Heart right ventricle (tissue), 16 donors: Measurements from ENCODE around the gene GALC. TPM values are rescaled to one million over a fixed set of nuclear protein-coding genes. Genes with fewer than 3 reads are reported as not detected.

Experiments
- ATAC-seq, 8 donors: fragments of 200-7000 bp; cut with Tn5 transposase; one replicate each; pipeline ENCODE4 v1.9.1; 2020; ENCODE audit warnings: mild to moderate bottlenecking in 8 of 8, moderate library complexity in 8 of 8, moderate number of reproducible peaks in 1 of 8
- DNase-seq, 2 donors: peaks; one replicate each; pipeline ENCODE4 v3.0.0-alpha.2; 2020
- H3K27ac ChIP-seq, 10 donors: fragments of 200-600 bp; sonication (generic) in 2 of 10; one replicate each; pipeline versions ENCODE4 v1.5.0 to v1.8.0; 2020 to 2022; ENCODE audit warnings: mild to moderate bottlenecking in 3 of 10
- H3K27me3 ChIP-seq, 7 donors: fragments of 200-600 bp; one replicate each; pipeline ENCODE4 v1.8.0; 2021 to 2022; ENCODE audit warnings: mild to moderate bottlenecking in 2 of 7
- H3K36me3 ChIP-seq, 9 donors: fragments of 200-600 bp; sonication (generic) in 1 of 9; one replicate each; pipeline versions ENCODE4 v1.5.0 to v1.8.0; 2020 to 2022; ENCODE audit warnings: mild to moderate bottlenecking in 2 of 9
- H3K4me1 ChIP-seq, 9 donors: fragments of 200-600 bp; sonication (generic) in 1 of 9; one replicate each; pipeline versions ENCODE4 v1.5.0 to v1.8.0; 2020 to 2022; ENCODE audit warnings: mild to moderate bottlenecking in 4 of 9
- H3K4me3 ChIP-seq, 10 donors: fragments of 200-600 bp; sonication (generic) in 2 of 10; one replicate each; pipeline versions ENCODE4 v1.5.0 to v1.8.0; 2020 to 2022; ENCODE audit warnings: mild to moderate bottlenecking in 7 of 10, moderate library complexity in 2 of 10
- H3K9me3 ChIP-seq, 11 donors: fragments of 200-600 bp in 10 of 11; sonication (generic) in 2 of 11; one replicate each; pipeline versions ENCODE4 v1.5.0 to v1.8.0; 2013 to 2022; ENCODE audit warnings: mild to moderate bottlenecking in 2 of 11, control low read depth in 1 of 11, moderate library complexity in 1 of 11
- WGBS, 2 donors: extraction: QIAGEN DNeasy Blood & Tissue Kit; methylation state at CpG; one replicate each; pipeline ENCODE4 v1.1.7; 2013; ENCODE audit warnings: inconsistent platforms in 1 of 2; 5-methylcytosine and 5-hydroxymethylcytosine counted together
- intact Hi-C, 10 donors: fragments of 100-400 bp; cut with DNase I; formaldehyde crosslinking; loops; one replicate each; pipeline versions ENCODE4 v1.11.1 to v1.14.2; 2022
- polyA plus RNA-seq, 2 donors: library from polyadenylated mRNA; stranded (reverse); fragments of 200-250 nt; gene quantifications; one replicate each; pipeline ENCODE4 v1.2.3, GENCODE V29; 2013
- total RNA-seq, 10 donors: library from RNA; stranded (reverse); fragmentation: NEBNext Ultra II Directional in 3 of 10; extraction: Animal tissue kit (Norgen Biotek cat#: 25700) in 3 of 10; gene quantifications; one replicate each; pipeline versions ENCODE4 v1.2.1 to v1.2.4, GENCODE V29; 2021 to 2023
- TF ChIP-seq, protein P1 (sequence below), 9 donors: fragments of 200-600 bp; sonication (generic) in 2 of 9; IDR thresholded peaks; one replicate each; pipeline versions ENCODE4 v1.5.0 to v1.8.0; 2021 to 2022; ENCODE audit warnings: antibody characterized with exemption in 9 of 9, mild to moderate bottlenecking in 5 of 9, moderate library complexity in 1 of 9
- donor health status: Arrhythmogenic right ventricular cardiomyopathy.
- donor health status: ischemic (EF 13 %, LVEDD 7.1; RV severe dilation, severe dysfunction).
- donor health status: healthy with polysubstance abuse.
- donor health status: DM: no; HTN: yes; CAD: no.
- donor health status: DM: no; HTN: no; CAD: no.
- donor health status: ischemic (EF 25% LVEDD 6.9; RV normal size, moderate dysfunction).
- donor health status: ischemic (EF 25% LVEDD 5.7; RV mildly dilated, moderate dysfunction).
- donor health status: healthy.
- donor health status: DM: yes; HTN: yes; CAD: no.
- donor health status: Ischemic cardiomyopathy.
- donor health status: ischemic (EF 35%, LVEDD 5.7; RV mildly dilated, moderate dysfunction).
- donor health status: nonischemic (EF 11% LVEDD 7.7; RV severe dilation, severe dysfunction).
- donor health status: DM: yes; HTN: yes; CAD: no.
- donor health status: PGD.
- donor health status: ischemic (EF 29% LVEDD 5.4; RV normal size, mild dysfunction).
- donor health status: nonischemic (EF 23%, LVEDD 6.1; RV moderate dilation, normal function).

GALC gene
- total and polyA plus RNA-seq, 12 donors, result 4.7 to 19.4 (median 14.1) TPM

DNA sequence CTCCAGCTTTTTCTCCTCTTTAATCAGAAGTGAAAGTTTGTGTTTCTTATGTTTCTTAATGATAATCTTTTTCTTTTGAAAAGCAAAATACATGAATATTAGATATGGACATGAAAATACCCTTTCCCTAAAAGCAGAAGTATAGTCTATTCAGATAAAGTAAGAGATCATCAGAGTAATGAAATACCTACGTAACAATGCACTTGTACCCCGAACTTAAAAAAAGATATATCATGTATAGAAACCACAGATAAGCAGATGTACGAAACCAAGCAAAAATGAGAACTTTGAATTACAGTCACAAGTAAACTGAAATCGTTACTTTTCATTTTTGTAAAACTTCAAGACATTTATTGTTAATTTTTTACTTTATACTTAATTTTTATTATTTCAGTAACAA is 10.4 kb upstream of the GALC start:
- WGBS, 2 donors, result 87 to 94% methylated on average over 4 of the region's 4 CpGs
- no peak for DNase-seq

DNA sequence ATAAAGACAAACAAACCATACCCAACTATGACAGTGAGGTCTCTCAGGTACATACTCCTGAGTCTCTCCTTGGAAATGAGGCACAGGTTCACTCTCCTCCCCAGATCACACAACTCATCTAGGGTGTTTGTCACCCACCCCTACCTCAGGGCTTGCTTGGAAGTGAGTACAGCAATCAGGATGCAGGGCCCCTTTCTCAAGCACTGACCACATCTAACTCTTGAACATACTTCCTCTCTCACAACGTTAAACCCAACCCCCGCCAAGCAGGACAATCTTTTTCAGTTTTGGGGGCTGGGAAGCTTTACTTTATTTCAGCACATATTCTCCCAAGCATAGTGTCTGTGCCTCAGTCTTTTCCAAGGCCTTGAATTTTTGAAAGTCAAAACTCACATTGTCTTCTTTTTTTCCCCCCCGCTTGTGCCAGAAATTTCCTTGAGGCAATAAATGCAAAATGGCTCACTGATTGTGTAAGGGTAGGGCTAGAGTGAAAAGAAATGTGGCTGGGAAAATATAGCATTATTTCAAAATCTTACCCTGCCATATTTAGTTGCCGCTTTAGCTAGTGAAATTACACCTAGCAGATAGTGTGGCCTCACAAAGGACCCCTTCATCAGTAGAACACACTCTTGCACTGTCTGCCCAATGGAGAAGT is 9.6 kb upstream of the GALC start:
- no peaks in the 10 kb centered on the region for H3K27me3 ChIP-seq
- no peaks in the 10 kb centered on the region for H3K36me3 ChIP-seq
- peak overlapping the region in 1 of 10 donors; percentile 87 for H3K27ac ChIP-seq
- WGBS, 2 donors, result 76 to 80% methylated on average over 4 of the region's 4 CpGs
- DNase-seq, result no peak
- no peak for ATAC-seq
- H3K9me3 ChIP-seq, result no peaks in the 10 kb centered on the region
- no peak overlapping the region for H3K4me3 ChIP-seq
- intact Hi-C loops, result no loop called here
- TF ChIP-seq, protein P1, sequence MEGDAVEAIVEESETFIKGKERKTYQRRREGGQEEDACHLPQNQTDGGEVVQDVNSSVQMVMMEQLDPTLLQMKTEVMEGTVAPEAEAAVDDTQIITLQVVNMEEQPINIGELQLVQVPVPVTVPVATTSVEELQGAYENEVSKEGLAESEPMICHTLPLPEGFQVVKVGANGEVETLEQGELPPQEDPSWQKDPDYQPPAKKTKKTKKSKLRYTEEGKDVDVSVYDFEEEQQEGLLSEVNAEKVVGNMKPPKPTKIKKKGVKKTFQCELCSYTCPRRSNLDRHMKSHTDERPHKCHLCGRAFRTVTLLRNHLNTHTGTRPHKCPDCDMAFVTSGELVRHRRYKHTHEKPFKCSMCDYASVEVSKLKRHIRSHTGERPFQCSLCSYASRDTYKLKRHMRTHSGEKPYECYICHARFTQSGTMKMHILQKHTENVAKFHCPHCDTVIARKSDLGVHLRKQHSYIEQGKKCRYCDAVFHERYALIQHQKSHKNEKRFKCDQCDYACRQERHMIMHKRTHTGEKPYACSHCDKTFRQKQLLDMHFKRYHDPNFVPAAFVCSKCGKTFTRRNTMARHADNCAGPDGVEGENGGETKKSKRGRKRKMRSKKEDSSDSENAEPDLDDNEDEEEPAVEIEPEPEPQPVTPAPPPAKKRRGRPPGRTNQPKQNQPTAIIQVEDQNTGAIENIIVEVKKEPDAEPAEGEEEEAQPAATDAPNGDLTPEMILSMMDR (IDR thresholded peaks at IDR 0.05), result no peak
- peaks cover 0 to 64% (median 0%) of the 10 kb centered on the region in 9 donors for H3K4me1 ChIP-seq

More for the DNA sequence above, 10.4 kb upstream of the GALC start:
- Histone ChIP-seq H3K36me3 (no peaks in the 10 kb centered on the region), H3K4me3 (no peak overlapping the region), H3K27ac (peak overlapping the region in 1 of 10 donors; percentile 87), H3K27me3 (no peaks in the 10 kb centered on the region), H3K9me3 (no peaks in the 10 kb centered on the region), H3K4me1 (peaks cover 0 to 67% (median 0%) of the 10 kb centered on the region in 9 donors)
- TF ChIP-seq, protein P1 (IDR thresholded peaks at IDR 0.05), result no peak
- ATAC-seq, result no peak
- intact Hi-C loops, result no loop called here

DNA sequence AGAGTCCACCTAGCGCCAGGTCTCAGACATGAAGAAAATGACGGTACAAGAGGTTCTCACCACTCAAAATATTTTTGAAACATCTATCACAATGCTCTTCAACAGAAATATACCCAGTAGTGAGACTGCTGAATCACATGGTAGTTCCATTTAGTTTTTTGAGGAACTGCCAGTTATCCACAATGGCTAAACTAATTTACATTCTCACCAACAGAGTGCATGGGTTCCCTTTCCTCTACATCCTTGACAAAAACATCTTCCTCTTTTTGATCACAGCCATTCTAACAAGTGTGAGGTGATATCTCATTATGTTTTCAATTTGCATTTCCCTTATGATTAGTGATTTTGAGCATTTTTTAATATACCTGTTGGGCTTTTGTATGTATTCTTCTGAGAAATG is 6.3 kb upstream of the GALC start:
- no peak for DNase-seq
- H3K27me3 ChIP-seq, result no peaks in the 10 kb centered on the region
- no peaks in the 10 kb centered on the region for H3K36me3 ChIP-seq
- peak overlapping the region in 1 of 10 donors; percentile 71 for H3K27ac ChIP-seq
- H3K9me3 ChIP-seq, result no peaks in the 10 kb centered on the region
- 84 to 85% methylated on average over 2 of the region's 2 CpGs for WGBS, 2 donors
- H3K4me3 ChIP-seq, result no peak overlapping the region
- intact Hi-C loops, result loop anchor here in 1 of 10 donors (10.0 kb wide), 1 partner anchor 386 kb away; the partner anchor contains the start of gene SPATA7
- peaks cover 0 to 68% (median 10%) of the 10 kb centered on the region in 9 donors for H3K4me1 ChIP-seq
- peak in 1 of 8 donors; percentile 41 for ATAC-seq
- TF ChIP-seq, protein P1 (IDR thresholded peaks at IDR 0.05), result no peak

DNA sequence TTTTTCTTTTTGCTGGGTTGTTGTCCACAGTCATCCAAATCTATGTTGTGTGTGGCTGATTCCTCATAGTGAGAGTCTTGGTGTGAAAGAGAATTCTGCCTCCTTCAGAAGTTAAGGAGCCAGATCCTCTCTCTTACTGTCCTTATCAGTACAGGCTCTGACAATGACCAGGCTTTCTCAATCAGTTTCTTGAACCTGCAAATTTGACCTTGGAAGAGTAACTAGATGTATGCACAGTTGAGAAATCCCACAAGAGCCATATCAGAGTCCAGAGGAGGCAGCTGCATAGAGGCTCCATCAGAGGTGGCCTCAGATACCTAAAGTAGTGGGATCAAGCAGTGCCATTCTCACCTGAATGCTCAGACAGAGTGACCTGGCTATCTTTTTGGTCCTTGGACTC is 5.5 kb upstream of the GALC start:
- Histone ChIP-seq H3K9me3 (no peaks in the 10 kb centered on the region), H3K27ac (peak overlapping the region in 1 of 10 donors; percentile 71), H3K4me1 (peaks cover 0 to 66% (median 10%) of the 10 kb centered on the region in 9 donors), H3K4me3 (no peak overlapping the region), H3K36me3 (no peaks in the 10 kb centered on the region), H3K27me3 (no peaks in the 10 kb centered on the region)
- DNase-seq (no peak), ATAC-seq (no peak)
- intact Hi-C loops, result loop anchor here in 1 of 10 donors (10.0 kb wide), 1 partner anchor 386 kb away; the partner anchor contains the start of gene SPATA7
- TF ChIP-seq, protein P1 (IDR thresholded peaks at IDR 0.05), result no peak
